ENCODE results near the gene A2ML1. TPM values are rescaled to one million over a fixed set of nuclear protein-coding genes. Genes with fewer than 3 reads are reported as not detected.
"Not testable (repeated sequence)": the region's sequence is repeated elsewhere in the genome, so short reads cannot be mapped to it uniquely, and the experiment has no call there.

A2ML1 gene
- total RNA-seq, 1 donor from 2014 or later = not detected

DNA sequence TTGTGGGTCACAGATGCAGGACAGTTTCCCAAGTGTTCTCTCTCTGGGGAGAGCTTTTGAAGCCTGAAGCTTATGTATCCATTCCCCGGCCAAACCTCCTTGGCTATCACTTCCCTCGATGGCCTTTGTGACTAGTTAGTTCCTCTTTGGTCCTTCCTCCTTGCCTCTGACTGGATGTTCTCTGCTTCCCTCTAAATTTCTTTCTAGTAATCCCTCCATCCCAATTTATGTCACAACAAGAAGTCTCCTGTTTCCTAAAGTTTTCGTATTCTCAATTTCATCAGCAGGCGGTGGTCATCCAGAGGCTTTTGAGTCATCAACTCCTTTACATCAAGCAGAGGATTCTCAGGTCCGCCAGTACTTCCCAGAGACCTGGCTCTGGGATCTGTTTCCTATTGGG lies 27.5 kb downstream of the A2ML1 start:
- intact Hi-C loops (cut with micrococcal nuclease) = no loop called here
- no peaks in the 10 kb centered on the region for H3K36me3 Mint-ChIP-seq (ENCODE audit: low read depth)
- H3K9me3 Mint-ChIP-seq = no peaks in the 10 kb centered on the region
- no peaks in the 10 kb centered on the region for H3K4me1 Mint-ChIP-seq
- H3K27me3 Mint-ChIP-seq = no peaks in the 10 kb centered on the region
- no peak overlapping the region for H3K4me3 Mint-ChIP-seq
- H3K27ac Mint-ChIP-seq = no peak overlapping the region
- DNase-seq = no peak

DNA sequence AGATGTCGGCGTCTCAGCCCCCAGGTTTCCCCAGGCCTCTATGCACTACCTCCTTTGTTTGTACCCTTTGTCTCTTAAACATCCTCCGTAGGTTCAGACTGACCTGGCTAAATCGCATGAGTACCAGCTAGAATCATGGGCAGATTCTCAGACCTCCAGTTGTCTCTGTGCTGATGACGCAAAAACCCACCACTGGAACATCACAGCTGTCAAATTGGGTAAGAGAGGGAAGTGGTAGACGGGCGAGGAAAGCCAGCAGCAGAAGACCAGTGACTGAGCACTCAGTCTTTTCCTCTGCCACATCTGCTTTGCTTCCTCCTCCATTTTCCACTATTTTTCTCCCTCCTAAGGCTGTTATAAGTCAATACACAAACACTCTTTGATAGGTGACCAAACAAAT lies 29.7 kb downstream of the A2ML1 start:
- Mint-ChIP-seq H3K4me3 (no peak overlapping the region), H3K9me3 (no peaks in the 10 kb centered on the region), H3K36me3 (ENCODE audit: low read depth) (no peaks in the 10 kb centered on the region), H3K4me1 (no peaks in the 10 kb centered on the region), H3K27ac (no peak overlapping the region), H3K27me3 (no peaks in the 10 kb centered on the region)
- intact Hi-C loops (cut with micrococcal nuclease) = no loop called here
- DNase-seq = no peak

DNA sequence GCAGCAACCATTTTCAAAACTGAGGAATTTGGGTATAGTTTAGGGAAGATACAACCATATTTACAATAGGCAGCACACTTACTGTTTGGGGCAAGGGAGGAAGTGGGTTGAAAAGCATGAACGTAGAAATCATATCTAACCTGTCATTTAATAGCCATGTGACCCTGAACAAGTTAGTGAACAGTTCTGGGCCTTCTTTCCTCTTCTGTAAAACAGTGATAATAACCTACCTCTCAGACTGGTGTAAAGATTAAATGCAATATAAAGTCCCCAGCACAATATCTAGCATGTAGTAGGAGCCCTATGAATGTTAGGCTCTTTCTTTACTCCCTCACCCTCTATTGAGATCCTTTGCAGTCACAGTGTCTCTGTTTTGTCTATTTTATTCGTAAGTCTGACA lies 33.5 kb downstream of the A2ML1 start:
- Mint-ChIP-seq H3K36me3 (ENCODE audit: low read depth) (no peaks in the 10 kb centered on the region), H3K4me1 (no peaks in the 10 kb centered on the region), H3K27me3 (no peaks in the 10 kb centered on the region), H3K9me3 (no peaks in the 10 kb centered on the region), H3K27ac (no peak overlapping the region), H3K4me3 (no peak overlapping the region)
- no peak for DNase-seq
- intact Hi-C loops (cut with micrococcal nuclease) = no loop called here

DNA sequence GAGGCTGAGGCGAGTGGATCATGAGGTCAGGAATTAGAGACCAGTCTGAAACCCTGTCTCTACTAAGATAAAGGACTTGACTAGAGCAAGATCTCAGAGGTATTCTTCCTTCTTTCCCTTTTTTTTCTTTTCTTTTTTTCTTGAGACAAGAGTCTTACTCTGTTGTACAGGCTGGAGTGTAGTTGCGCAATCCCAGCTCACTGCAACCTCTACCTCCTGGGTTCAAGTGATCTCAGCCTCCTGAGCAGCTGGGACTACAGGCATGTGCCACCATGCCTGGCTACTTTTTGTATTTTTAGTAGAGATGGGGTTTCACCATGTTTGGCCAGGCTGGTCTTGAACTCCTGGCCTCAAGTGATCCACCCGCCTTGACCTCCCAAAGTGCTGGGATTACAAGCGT lies 37.0 kb downstream of the A2ML1 start:
- DNase-seq; H3K9me3 Mint-ChIP-seq; intact Hi-C loops (cut with micrococcal nuclease); H3K27me3 Mint-ChIP-seq; H3K4me3 Mint-ChIP-seq; H3K4me1 Mint-ChIP-seq; H3K36me3 Mint-ChIP-seq (ENCODE audit: low read depth); H3K27ac Mint-ChIP-seq: not testable (repeated sequence)

DNA sequence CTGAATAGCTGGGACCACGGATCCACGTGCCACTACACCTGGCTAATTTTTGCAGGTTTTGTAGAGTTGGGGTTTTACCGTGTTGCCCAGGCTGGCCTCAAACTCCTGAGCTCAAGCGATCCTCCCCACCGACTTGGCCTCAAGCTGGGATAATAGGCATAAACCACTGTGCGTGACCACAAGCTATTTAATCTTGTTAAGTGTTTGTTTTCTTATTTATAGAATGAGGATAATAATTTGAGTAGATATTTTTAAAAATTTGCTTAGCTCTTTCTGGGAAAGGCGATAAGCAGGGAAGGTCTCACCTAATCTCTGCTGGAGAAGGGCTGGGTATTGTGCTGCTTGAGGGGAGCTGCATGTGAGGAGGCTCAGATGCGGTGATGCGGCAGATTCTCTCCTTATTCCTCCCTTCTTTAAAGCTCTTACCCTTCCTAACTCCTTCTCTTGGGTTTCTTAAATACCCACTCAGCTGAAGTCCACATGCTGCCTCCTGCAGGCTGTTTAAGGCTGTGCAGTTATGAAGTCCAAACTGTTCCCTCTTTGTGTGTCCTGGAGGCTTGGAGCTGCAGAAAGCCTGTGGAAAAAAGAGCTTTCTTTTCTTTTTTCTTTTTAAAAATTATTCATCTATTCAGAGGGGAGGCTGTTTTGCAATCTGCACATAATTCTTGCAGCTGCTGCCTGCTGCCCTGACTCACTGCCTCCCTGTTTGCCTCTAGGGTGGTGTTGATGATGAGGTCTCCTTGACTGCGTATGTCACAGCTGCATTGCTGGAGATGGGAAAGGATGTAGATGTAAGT lies 37.9 kb downstream of the A2ML1 start:
- intact Hi-C loops (cut with micrococcal nuclease) = no loop called here
- no peak overlapping the region for H3K4me3 Mint-ChIP-seq
- peak; percentile 68 for DNase-seq
- no peaks in the 10 kb centered on the region for H3K4me1 Mint-ChIP-seq
- no peaks in the 10 kb centered on the region for H3K27me3 Mint-ChIP-seq
- H3K9me3 Mint-ChIP-seq = no peaks in the 10 kb centered on the region
- H3K36me3 Mint-ChIP-seq (ENCODE audit: low read depth) = no peaks in the 10 kb centered on the region
- no peak overlapping the region for H3K27ac Mint-ChIP-seq

DNA sequence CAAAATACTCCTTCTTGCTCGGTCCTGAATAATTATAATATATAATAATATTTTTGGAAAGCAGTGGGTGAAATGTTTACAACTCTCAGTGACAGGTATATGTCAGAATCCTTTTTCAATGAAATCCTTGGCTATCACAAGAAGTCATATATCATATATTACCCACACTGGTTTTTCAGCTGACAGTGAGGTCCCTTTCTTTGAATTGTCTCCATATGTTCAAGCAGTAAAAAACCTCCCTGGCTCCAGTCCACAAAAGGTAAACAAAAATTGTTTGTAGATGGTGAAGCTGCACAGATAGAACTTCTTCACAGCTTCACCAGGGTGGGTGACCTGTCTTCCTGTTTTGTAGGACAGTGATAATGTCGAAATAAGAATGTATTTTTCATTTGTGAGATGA lies 44.0 kb downstream of the A2ML1 start:
- Mint-ChIP-seq H3K27me3 (no peaks in the 10 kb centered on the region), H3K36me3 (ENCODE audit: low read depth) (no peaks in the 10 kb centered on the region), H3K9me3 (no peaks in the 10 kb centered on the region), H3K27ac (no peak overlapping the region), H3K4me1 (no peaks in the 10 kb centered on the region), H3K4me3 (no peak overlapping the region)
- no peak for DNase-seq
- intact Hi-C loops (cut with micrococcal nuclease) = no loop called here

DNA sequence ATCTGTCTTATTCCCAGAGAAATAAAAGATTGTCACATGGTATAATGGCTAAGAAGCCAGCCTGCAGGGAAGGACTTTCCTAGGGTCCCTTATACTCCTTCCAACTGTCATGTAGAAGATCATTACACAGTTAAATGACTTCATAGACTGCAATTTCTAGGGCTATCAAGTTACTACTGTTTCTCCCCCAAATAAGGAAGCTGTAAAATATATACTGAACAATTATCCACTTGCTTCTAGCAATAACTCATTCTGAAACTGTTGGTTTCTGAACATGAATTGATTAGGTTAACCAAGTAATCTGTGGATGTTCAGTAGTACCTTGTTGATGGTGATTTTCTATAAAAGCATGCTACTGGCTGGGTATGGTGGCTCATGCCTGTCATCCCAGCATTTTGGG lies 44.6 kb downstream of the A2ML1 start:
- H3K4me1 Mint-ChIP-seq = no peaks in the 10 kb centered on the region
- intact Hi-C loops (cut with micrococcal nuclease) = no loop called here
- no peaks in the 10 kb centered on the region for H3K9me3 Mint-ChIP-seq
- no peak overlapping the region for H3K27ac Mint-ChIP-seq
- H3K27me3 Mint-ChIP-seq = no peaks in the 10 kb centered on the region
- no peaks in the 10 kb centered on the region for H3K36me3 Mint-ChIP-seq (ENCODE audit: low read depth)
- no peak for DNase-seq
- H3K4me3 Mint-ChIP-seq = no peak overlapping the region

DNA sequence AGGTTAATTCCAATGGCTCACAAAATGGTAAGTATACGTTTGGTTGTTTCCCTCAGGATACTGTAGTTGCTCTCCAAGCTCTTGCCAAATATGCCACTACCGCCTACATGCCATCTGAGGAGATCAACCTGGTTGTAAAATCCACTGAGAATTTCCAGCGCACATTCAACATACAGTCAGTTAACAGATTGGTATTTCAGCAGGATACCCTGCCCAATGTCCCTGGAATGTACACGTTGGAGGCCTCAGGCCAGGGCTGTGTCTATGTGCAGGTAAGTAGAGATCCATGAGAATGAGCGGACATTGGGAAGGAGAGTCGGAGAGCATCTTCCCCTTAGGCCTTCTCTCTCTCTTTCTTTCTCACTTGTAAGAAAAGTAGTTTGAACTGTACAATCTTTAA lies 45.4 kb downstream of the A2ML1 start:
- DNase-seq = no peak
- H3K27ac Mint-ChIP-seq = no peak overlapping the region
- no peaks in the 10 kb centered on the region for H3K27me3 Mint-ChIP-seq
- H3K36me3 Mint-ChIP-seq (ENCODE audit: low read depth) = no peaks in the 10 kb centered on the region
- no peak overlapping the region for H3K4me3 Mint-ChIP-seq
- intact Hi-C loops (cut with micrococcal nuclease) = no loop called here
- H3K9me3 Mint-ChIP-seq = no peaks in the 10 kb centered on the region
- H3K4me1 Mint-ChIP-seq = no peaks in the 10 kb centered on the region

DNA sequence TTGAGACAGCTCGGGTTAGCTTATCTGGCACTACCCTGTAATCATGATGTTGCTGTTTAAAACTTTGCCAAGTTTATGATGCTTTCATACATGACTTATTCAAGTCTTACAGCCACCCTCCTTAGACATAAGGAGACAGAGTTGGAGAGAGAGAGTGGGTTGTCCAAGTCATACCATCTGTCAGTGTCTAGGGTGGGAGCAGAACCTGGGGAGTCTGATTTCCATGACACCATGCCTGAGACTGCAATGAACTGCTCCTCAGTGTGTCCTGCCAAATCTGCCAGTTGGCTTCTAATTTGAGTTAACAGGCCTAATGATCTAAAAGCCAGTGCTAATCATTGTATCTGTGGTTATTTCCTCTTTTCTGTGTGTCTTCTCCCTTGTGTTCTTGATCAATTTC lies 48.2 kb downstream of the A2ML1 start:
- intact Hi-C loops (cut with micrococcal nuclease) = no loop called here
- Mint-ChIP-seq H3K4me1 (no peaks in the 10 kb centered on the region), H3K4me3 (no peak overlapping the region), H3K27ac (no peak overlapping the region), H3K36me3 (ENCODE audit: low read depth) (no peaks in the 10 kb centered on the region), H3K9me3 (no peaks in the 10 kb centered on the region), H3K27me3 (no peaks in the 10 kb centered on the region)
- DNase-seq = no peak

DNA sequence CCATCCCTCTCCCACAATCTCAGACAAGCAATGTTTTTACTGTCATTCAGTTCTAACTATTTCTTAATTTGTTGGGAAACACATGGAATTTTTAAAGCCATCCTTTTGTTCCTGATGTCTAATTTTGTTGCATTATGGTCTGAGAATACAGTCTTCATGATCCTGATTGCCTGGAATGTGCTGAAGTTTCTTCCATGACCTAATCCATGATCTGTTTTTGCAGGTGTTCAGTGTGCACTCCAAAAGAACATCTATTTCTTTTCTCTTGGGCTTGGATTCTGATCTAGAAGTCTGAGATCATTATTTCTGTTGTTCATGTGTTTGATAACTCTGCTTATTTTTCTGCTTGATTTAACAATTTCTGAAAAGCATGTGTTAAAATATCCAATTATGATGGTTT lies 48.6 kb downstream of the A2ML1 start:
- intact Hi-C loops (cut with micrococcal nuclease) = no loop called here
- Mint-ChIP-seq H3K4me1 (no peaks in the 10 kb centered on the region), H3K27me3 (no peaks in the 10 kb centered on the region), H3K4me3 (no peak overlapping the region), H3K9me3 (no peaks in the 10 kb centered on the region), H3K27ac (no peak overlapping the region), H3K36me3 (ENCODE audit: low read depth) (no peaks in the 10 kb centered on the region)
- no peak for DNase-seq

DNA sequence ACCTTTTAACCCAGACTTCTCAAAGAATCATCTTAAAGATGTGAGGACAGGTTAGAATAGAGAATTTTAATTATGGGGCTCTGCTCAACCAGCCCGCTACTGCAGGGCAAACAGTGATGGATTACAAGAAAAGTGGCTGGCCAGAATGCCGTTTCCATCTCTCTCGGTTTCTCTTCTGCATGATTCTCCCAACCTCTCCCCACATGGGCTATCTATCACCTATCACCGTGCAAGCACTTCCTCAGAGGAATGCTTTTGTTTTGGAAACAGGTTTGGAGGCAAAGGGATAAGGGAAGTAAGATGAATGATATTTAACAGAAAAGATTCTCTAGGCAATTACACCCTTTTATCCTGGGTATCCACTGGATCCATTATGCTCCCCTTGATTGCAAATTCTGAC lies 54.5 kb downstream of the A2ML1 start:
- Mint-ChIP-seq H3K4me1 (no peaks in the 10 kb centered on the region), H3K9me3 (no peaks in the 10 kb centered on the region), H3K27me3 (peaks cover under 1% of the 10 kb centered on the region), H3K36me3 (ENCODE audit: low read depth) (no peaks in the 10 kb centered on the region), H3K4me3 (no peak overlapping the region), H3K27ac (no peak overlapping the region)
- intact Hi-C loops (cut with micrococcal nuclease) = no loop called here
- DNase-seq = no peak

DNA sequence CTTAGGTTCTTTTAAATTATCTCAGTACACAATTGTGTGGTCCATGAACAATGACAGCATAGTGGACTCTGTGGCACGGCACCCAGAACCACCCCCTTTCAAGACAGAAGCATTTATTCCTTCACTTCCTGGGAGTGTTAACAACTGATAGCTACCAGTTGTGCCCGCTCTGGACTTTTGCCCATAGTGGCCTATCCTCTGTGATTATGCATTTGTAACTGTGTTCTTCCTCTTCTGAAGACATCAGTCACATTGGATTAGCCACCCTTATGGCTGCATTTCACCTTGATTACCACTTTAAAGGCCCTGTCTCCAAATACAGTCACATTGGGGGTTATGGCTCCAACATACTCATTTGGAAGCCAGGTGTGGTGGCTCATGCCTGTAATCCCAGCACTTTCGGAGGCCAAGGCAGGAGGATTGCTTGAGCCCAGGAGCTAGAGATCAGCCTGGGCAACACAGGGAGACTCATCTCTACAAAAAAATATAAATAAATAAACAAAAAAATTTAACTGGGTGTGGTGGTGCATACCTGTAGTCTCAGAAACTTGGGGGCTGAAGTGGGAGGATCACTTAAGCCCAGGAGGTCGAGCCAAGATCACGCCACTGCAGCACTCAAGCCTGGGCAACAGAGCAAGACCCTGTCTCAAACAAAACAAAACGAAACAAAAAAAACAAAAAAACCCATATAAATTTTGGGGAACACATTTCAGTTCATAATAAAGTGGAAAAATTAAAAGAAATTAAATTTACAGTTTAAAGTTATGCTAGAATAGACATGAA lies 64.3 kb downstream of the A2ML1 start:
- H3K36me3 Mint-ChIP-seq (ENCODE audit: low read depth) = no peaks in the 10 kb centered on the region
- intact Hi-C loops (cut with micrococcal nuclease) = no loop called here
- DNase-seq = no peak
- peaks cover 13% of the 10 kb centered on the region for H3K27me3 Mint-ChIP-seq
- H3K4me3 Mint-ChIP-seq = no peak overlapping the region
- H3K4me1 Mint-ChIP-seq = peaks cover 5% of the 10 kb centered on the region
- H3K27ac Mint-ChIP-seq = no peak overlapping the region
- H3K9me3 Mint-ChIP-seq = no peaks in the 10 kb centered on the region

DNA sequence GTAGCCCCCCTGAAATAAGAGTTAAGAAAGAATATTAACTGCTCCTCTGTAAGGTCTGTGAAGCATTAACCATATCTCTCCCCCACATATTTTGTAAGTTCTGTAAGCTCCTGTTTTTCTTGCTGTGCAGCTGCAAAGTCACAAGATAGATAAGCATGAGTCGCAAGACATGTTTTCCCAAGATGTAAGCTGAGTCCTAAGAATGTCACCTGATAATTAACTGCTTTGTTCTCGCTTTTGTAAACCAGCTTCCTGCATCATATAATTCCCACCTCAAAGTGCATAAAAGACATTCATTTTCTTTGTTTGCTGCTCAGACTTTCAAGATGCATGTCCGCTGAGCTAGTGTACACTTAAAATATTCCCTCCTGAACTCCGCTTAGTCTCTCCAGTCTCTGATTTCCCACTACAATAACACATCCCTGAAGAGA lies 64.9 kb downstream of the A2ML1 start:
- Mint-ChIP-seq H3K4me3 (no peak overlapping the region), H3K36me3 (ENCODE audit: low read depth) (no peaks in the 10 kb centered on the region), H3K27me3 (peaks cover 11% of the 10 kb centered on the region), H3K27ac (no peak overlapping the region), H3K9me3 (no peaks in the 10 kb centered on the region), H3K4me1 (peaks cover 5% of the 10 kb centered on the region)
- intact Hi-C loops (cut with micrococcal nuclease) = no loop called here
- DNase-seq = no peak

DNA sequence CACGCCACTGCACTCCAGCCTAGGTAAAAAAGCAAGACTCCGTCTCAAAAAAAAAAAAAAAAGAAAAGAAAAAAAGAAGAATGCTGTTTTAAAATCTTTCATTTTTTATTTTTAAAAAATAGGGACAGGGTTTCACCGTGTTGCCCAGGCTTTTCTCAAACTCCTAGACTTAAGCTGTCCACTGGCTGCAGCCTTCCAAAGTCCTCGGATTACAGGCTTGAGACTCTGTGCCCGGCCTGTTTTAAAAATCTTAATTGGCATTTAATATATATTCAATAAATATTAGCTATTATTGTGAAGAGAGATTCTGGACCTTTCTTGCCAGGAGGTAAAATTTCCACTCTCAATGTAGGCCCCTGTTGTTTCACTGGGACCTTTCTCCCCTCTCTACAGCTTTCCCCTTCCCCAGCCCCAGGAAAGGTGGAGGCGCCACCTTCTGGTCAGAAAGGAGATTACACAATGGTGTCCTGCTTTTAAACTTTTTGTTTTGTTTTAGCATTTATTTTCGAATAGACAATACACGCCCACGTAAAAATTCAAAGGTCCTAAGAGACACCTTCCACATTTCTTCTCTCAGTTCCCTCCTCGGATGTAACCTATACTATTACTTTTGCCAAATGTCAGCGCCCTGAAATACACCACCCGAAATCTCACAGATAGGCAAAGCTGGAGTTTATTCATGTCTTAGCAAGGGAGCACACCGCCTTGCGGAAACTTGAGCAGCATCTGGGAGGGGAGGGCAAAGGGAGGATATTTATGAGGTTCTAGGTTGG lies 68.1 kb downstream of the A2ML1 start:
- Mint-ChIP-seq H3K4me1 (peaks cover 10% of the 10 kb centered on the region), H3K27ac (no peak overlapping the region)
- intact Hi-C loops (cut with micrococcal nuclease) = loop anchor here (1.0 to 2.0 kb wide), 3 partner anchors 148 to 346 kb away; no protein-coding TSS in a partner anchor

More for the DNA sequence above, 68.1 kb downstream of the A2ML1 start:
- H3K9me3 Mint-ChIP-seq = no peaks in the 10 kb centered on the region
- peaks cover 19% of the 10 kb centered on the region for H3K27me3 Mint-ChIP-seq
- DNase-seq = peak; percentile 91
- peak overlapping the region; percentile 84 for H3K4me3 Mint-ChIP-seq
- H3K36me3 Mint-ChIP-seq (ENCODE audit: low read depth) = no peaks in the 10 kb centered on the region

Data from activated CD4-positive, alpha-beta T cell treated with anti-CD3 and anti-CD28 coated beads, Interleukin-2, amount 10 ng/mL, durations not matched to agents 24 days and 14 days (primary cell).